Activated CD4-positive, alpha-beta T cell treated with anti-CD3 and anti-CD28 coated beads for 36 hours (primary cell): ENCODE results near the gene LSP1. TPM values are rescaled to one million over a fixed set of nuclear protein-coding genes. Genes with fewer than 3 reads are reported as not detected.
A peak's percentile ranks its signal among the peaks of the same experiment; 100 is the strongest.

Experiments used
- ATAC-seq: fragments of 200-7000 bp; cut with Tn5 transposase; one replicate; pipeline ENCODE4 v1.10.0; 2021; ENCODE audit warnings: mild to moderate bottlenecking, moderate library complexity
- CTCF ChIA-PET: fragments of 350-600 bp; sonication (Branson Sonifier 250); formaldehyde crosslinking; loops from one replicate; lab custom pipeline; 2021; ENCODE audit warnings: antibody characterized with exemption; lab: Charles Lee
- POLR2A ChIA-PET: fragments of 350-600 bp; sonication (Branson Sonifier 250); formaldehyde crosslinking; loops from one replicate; lab custom pipeline; 2021; ENCODE audit warnings: antibody characterized with exemption, inconsistent platforms; lab: Charles Lee
- DNase-seq: peaks from one replicate; pipeline ENCODE4 v3.0.0-alpha.2; 2020
- H3K27ac Mint-ChIP-seq: one replicate; pipeline ENCODE4 v1.8.0; 2021; ENCODE audit warnings: mixed read lengths
- H3K27me3 Mint-ChIP-seq: one replicate; pipeline ENCODE4 v1.8.0; 2021; ENCODE audit warnings: mixed read lengths
- H3K36me3 Mint-ChIP-seq: one replicate; pipeline ENCODE4 v1.8.0; 2021; ENCODE audit warnings: low read depth, mixed read lengths
- H3K4me1 Mint-ChIP-seq: one replicate; pipeline ENCODE4 v1.8.0; 2021; ENCODE audit warnings: mixed read lengths
- H3K4me3 Mint-ChIP-seq: one replicate; pipeline ENCODE4 v1.8.0; 2021; ENCODE audit warnings: mild to moderate bottlenecking, moderate library complexity, mixed read lengths
- H3K9me3 Mint-ChIP-seq: one replicate; pipeline ENCODE4 v1.8.0; 2021; ENCODE audit warnings: low read depth, mixed read lengths
- intact Hi-C, 2 experiments: fragments of 100-400 bp; cut with DNase I in 1 of 2; cut with micrococcal nuclease in 1 of 2; formaldehyde crosslinking; loops; one replicate each; pipeline versions ENCODE4 v1.14.2 to v1.15.1; 2022 to 2024; cut with DNase I, micrococcal nuclease
- total RNA-seq, 2 experiments: library from RNA; stranded (reverse); gene quantifications; one replicate each; pipeline ENCODE4 v1.2.3, GENCODE V29; 2021

Gene LSP1
- total RNA-seq, 2 experiments from 2014 or later, result 193 to 227 TPM

DNA sequence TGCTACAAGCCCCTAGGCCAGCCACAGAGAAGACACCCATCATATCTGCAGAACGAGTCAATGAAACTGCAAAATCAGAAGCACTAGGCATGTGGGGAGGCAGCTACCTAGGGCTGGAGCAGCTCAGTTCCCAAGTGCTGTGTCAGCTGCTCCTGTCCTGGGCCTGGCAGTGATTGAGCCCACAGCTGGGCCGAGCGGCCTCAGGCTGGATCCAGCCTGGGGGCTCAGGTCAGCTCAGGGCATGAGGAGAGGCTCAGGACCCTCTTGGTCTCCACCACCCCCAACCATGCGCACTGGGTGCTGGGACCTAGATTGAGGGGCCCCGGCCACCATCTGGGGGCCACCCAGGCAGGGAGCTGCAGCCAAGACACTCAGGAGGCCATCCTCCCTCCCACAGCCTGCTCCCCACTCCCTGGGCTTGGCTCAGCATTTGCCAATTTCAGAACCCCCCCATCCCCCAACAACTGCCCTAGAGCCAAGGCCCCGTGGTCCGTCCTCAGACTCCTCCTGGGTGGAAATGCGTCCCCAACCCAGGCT, 64.2 kb downstream of the LSP1 start:
- peak; percentile 33 for ATAC-seq
- intact Hi-C loops, result loop anchor here (5.0 kb wide), 3 partner anchors 35 to 235 kb away; no protein-coding TSS in a partner anchor
- peaks cover 12% of the 10 kb centered on the region for H3K27me3 Mint-ChIP-seq
- no peak for DNase-seq
- ChIA-PET CTCF (interaction anchor here (0.6 to 1.6 kb wide), 4 partner anchors 26 to 84 kb away, joined by 3 to 11 read pairs (median 4); partner anchors contain the start of gene PRR33), POLR2A (interaction anchor here (0.6 kb wide), 1 partner anchor 171 kb away, joined by 3 read pairs; no protein-coding TSS in a partner anchor)
- H3K4me3 Mint-ChIP-seq, result no peak overlapping the region
- H3K4me1 Mint-ChIP-seq, result peaks cover 7% of the 10 kb centered on the region
- no peaks in the 10 kb centered on the region for H3K36me3 Mint-ChIP-seq
- H3K9me3 Mint-ChIP-seq, result no peaks in the 10 kb centered on the region
- H3K27ac Mint-ChIP-seq, result no peak overlapping the region

DNA sequence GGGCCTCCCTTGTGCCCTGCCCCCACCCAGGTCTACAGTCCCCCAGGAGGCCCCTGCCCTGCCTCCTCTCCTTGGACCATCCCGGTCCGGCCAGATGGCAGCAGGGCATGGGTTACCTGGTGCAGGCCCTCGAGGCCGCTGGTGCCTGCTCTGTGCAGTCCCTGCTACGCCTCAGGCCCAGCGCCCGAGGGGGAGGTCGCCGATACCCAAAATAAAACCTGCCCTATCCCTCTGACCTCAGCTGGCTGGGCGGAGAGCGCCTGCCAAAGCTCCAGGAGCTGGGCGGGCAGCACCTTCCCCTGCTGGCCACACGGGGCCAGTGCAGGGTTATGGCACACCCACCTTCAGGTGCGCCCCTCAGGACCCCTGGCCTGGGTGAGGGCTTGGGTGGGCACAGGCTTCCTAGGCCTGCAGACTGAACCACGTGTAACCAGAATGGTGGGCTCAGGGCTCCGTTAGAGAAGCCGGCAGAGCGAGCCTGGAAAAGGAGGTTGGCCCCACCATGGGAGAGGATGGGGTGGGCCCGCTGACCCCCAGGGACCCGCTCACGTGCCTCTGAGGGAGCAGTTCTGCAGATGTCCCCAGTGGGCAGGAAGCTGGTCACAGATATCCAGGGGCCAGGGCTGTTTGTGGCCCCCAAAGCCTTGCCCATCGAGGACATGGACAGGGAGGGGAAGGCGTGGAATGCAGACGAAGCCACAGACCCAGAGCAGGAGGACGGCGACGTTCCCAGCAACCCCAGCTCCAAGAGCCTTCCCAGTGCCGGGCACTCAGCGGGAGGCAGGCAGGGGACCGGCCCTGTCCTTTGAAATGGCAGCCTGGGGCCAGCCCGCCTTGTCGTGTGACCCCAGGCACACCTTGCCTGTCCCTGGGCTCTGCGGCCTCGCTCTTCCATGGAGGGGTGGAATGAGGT, 64.9 kb downstream of the LSP1 start:
- Mint-ChIP-seq H3K27me3 (peaks cover 12% of the 10 kb centered on the region), H3K4me1 (peaks cover 7% of the 10 kb centered on the region), H3K9me3 (no peaks in the 10 kb centered on the region), H3K36me3 (no peaks in the 10 kb centered on the region), H3K27ac (no peak overlapping the region), H3K4me3 (no peak overlapping the region)
- peak; percentile 33 for ATAC-seq
- CTCF ChIA-PET, result interaction anchor here (0.6 to 1.6 kb wide), 7 partner anchors 27 to 83 kb away, joined by 3 to 11 read pairs (median 3); partner anchors contain the start of genes LSP1 and PRR33
- DNase-seq, result no peak
- intact Hi-C loops, result loop anchor here (1.0 to 5.0 kb wide), 5 partner anchors 35 to 235 kb away; partner anchors contain the start of gene TNNI2 (in 1 of the 2)
- POLR2A ChIA-PET, result interaction anchor here (0.6 kb wide), 1 partner anchor 172 kb away, joined by 3 read pairs; no protein-coding TSS in a partner anchor

DNA sequence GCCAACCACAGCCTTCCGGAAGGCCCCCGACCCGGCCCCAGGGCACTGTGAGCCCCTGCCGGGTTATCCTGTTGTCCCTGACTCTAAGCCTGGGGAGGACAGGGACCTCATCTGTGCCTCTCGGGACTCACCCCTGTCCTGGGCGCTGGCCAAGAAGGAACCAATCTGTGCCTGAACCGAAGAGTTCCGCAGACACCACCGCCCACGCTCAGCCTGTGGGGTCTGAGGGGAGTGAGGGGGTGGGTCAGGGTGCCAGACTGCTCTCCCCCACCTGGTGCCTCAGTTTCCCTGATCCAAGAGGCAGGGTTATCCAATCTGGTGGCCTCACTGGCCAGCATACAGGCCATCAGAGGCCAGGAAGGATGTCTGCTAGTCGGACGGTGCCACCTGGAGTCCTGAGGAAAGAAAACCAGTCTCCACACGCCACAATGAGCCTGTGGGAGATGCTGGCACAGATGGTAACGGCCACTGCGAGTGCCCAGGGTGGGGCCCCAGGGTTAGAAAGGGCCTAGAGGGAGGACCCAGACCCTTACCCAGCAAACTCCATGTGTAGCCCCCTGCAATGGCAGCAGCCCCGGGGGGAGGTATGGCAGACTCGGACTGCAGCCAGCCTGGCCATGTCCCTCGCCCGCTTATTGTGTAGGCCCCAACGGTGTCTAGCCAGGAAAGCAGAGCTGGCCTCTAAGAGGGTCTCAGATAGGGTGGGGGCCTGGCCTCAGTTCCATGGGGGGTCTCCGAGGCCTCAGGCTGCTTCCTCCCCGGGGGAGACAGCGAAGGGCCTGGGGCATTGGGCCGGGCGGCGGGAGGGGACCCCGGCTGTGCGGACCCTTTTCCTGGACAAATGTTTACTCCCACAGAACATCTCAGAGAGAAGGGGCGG, 65.8 kb downstream of the LSP1 start:
- peaks cover 13% of the 10 kb centered on the region for H3K27me3 Mint-ChIP-seq
- H3K36me3 Mint-ChIP-seq, result no peaks in the 10 kb centered on the region
- DNase-seq (peak; percentile 37), ATAC-seq (no peak)
- peaks cover 8% of the 10 kb centered on the region for H3K4me1 Mint-ChIP-seq
- ChIA-PET POLR2A (no interaction called here), CTCF (interaction anchor here (0.6 to 0.8 kb wide), 2 partner anchors 37 to 59 kb away, joined by 3 read pairs; no protein-coding TSS in a partner anchor)
- H3K9me3 Mint-ChIP-seq, result no peaks in the 10 kb centered on the region
- no peak overlapping the region for H3K4me3 Mint-ChIP-seq
- intact Hi-C loops, result loop anchor here (1.0 to 5.0 kb wide), 5 partner anchors 36 to 234 kb away; partner anchors contain the start of gene TNNI2 (in 1 of the 2)
- no peak overlapping the region for H3K27ac Mint-ChIP-seq

DNA sequence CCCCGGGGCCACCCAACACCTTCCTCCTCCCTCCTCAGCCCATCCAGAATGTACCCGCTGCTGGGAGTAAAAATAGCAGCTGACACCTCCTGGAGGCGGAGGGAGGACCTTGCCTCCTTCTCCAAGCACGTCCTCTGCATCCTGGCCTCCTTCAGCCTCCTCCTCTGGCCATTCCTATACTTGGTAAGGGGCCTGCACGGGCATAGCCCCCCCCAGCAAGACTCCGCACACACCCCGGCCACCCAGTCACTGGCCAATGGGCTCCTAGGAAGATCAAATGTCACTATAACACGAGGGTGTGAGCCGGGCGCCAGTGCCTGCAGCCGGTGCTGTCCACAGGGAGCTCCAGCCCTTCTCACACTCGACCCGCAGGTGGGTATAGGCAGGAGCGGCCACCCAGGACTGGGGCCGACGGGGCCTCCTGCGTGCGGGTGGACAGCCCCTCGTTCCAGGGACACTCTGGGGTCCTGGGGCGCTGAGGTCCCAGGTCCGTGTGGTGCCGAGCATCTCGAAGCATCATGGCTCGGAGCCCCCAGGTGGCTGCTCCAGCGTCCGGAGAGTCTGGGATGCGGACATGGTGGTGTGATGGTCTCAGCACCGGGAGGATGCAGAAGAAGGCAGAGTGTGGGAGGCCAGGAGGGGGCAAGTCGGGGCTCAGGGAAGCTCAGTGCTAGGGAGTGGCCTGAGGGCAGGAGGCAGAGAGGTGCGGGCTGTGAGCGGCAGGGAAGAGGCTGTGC, 66.7 kb downstream of the LSP1 start, which contains the start of gene TNNT3:
Gene TNNT3, plus strand, starts transcription at position 313 of the 737 bp plus-strand sequence. CDS start 3,172 bp downstream, outside the sequence.
- no peak for DNase-seq
- H3K36me3 Mint-ChIP-seq, result no peaks in the 10 kb centered on the region
- no peak for ATAC-seq
- intact Hi-C loops, result loop anchor here (2.0 to 5.0 kb wide), 4 partner anchors 37 to 233 kb away; no protein-coding TSS in a partner anchor
- peaks cover 11% of the 10 kb centered on the region for H3K27me3 Mint-ChIP-seq
- CTCF ChIA-PET, result interaction anchor here (0.6 kb wide), 1 partner anchor 50 kb away, joined by 3 read pairs; no protein-coding TSS in a partner anchor
- no peak within 1 kb of the TSS for H3K27ac Mint-ChIP-seq
- peaks cover 11% of the 10 kb centered on the region for H3K4me1 Mint-ChIP-seq
- POLR2A ChIA-PET, result no interaction called here
- no peaks in the 10 kb centered on the region for H3K9me3 Mint-ChIP-seq
- no peak within 1 kb of the TSS for H3K4me3 Mint-ChIP-seq

DNA sequence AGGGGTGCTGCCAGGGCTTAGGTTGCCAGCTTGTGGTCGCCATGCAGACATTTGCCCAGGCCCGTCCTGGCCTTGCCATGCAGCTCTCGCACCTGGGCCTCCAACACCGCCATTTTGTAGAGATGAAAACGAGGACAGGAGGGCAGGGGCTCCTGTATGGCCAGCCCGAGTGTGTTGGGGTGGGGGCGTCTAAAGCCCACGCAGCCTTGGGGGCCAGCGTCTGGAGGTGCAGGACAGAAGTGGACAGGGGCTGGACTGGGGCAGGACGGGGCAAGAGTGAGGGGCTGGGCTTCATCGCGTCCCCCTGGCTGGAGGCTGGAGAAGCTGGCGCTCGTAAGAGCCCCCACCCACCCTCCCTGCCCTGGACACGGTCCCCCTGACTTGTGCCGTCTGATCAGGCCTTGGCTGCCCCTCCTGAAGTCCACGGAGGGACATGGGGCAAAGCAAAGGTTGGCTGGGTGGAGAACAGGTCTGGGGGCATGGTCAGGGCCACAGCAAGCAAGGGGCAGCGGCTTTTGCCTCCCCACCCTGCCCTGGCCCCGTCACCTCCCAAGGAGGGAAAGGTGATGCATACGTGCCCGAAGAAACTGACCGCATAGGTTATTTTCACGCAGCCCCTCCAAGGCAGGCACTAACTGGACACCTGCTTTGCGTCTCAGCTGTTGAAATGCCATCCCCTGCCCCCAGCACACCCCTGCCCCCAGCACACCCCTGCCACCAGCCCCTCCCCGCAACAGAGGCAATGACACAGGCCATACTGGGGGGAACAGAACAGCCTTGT, 67.4 kb downstream of the LSP1 start:
- CTCF ChIA-PET, result interaction anchor here (0.6 kb wide), 1 partner anchor 50 kb away, joined by 3 read pairs; no protein-coding TSS in a partner anchor
- no peak overlapping the region for H3K27ac Mint-ChIP-seq

DNA sequence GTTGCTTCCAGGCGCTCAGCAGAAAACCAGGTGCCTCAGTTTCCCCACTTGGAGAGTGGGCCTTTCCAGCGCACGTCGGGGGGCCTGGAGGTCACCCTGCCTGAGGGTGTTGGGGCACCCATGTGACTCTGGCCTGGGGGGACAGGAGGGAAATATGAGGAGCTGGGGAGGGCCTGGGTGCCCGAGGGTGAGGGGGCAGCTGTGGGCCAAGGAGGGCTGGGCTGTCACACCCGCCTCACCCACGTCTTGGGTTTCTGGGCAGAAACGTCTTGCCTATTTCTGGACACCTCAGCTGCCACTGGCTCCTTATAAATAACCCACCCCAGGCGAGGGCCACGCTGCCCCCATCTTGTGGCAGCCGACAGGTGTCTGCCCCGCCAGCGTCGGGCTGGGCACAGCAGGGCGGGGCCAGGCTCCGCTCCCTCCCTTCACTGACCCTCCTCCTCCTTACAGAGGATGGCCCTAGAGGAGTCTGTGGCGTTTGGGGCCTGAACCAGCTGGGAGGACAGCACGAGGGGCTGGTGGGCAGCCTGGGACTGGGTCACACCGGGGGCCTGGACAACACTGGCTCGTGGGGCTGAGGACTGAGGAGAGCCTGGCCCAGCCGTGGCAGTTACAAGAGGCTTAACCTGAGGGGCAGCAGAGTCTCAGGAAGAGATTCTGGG, 68.2 kb downstream of the LSP1 start:
- Mint-ChIP-seq H3K4me1 (peaks cover 6% of the 10 kb centered on the region), H3K9me3 (no peaks in the 10 kb centered on the region), H3K27ac (no peak overlapping the region), H3K27me3 (peaks cover 4% of the 10 kb centered on the region), H3K4me3 (no peak overlapping the region), H3K36me3 (no peaks in the 10 kb centered on the region)
- ChIA-PET POLR2A (interaction anchor here (0.6 kb wide), 1 partner anchor 19 kb away, joined by 3 read pairs; no protein-coding TSS in a partner anchor), CTCF (interaction anchor here (0.7 to 1.3 kb wide), 5 partner anchors 30 to 227 kb away, joined by 3 to 5 read pairs (median 4); no protein-coding TSS in a partner anchor)
- ATAC-seq (no peak), DNase-seq (no peak)
- intact Hi-C loops, result no loop called here

More for the DNA sequence above, 67.4 kb downstream of the LSP1 start:
- DNase-seq (no peak), ATAC-seq (no peak)
- intact Hi-C loops, result no loop called here
- H3K9me3 Mint-ChIP-seq, result no peaks in the 10 kb centered on the region
- peaks cover 4% of the 10 kb centered on the region for H3K27me3 Mint-ChIP-seq
- H3K4me1 Mint-ChIP-seq, result peaks cover 11% of the 10 kb centered on the region
- POLR2A ChIA-PET, result no interaction called here
- H3K36me3 Mint-ChIP-seq, result no peaks in the 10 kb centered on the region
- no peak overlapping the region for H3K4me3 Mint-ChIP-seq

DNA sequence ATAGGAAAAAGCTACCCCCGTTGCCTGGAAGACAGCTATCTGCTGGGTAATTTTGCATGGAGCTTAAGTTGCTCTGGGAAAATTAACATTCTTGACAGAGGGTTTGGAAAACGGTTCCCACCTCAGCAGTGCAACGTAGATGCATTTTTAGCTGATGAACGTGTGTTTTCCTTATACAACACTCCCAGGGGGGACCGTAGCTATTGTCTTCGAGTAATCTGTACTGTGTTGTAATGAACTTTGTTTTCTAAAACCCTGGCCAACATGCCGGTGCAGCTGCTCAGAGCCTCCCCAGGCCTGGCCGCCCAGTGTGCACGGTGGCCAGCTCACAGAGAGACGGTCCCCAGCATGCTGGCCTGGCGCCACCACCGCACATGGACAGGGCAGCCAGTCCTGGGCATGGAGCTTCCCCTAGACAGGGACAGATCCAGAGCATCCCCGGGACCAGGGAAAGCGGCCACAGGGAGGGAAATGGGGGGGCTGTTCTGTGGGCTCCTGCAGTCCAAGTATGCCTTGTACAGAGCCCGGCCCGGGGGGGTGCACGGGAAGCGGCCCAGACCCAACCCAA, 68.8 kb downstream of the LSP1 start:
- no peaks in the 10 kb centered on the region for H3K9me3 Mint-ChIP-seq
- ATAC-seq, result no peak
- no peak for DNase-seq
- no peaks in the 10 kb centered on the region for H3K36me3 Mint-ChIP-seq
- peaks cover 4% of the 10 kb centered on the region for H3K4me1 Mint-ChIP-seq
- CTCF ChIA-PET, result interaction anchor here (0.7 to 1.3 kb wide), 5 partner anchors 31 to 228 kb away, joined by 3 to 5 read pairs (median 4); no protein-coding TSS in a partner anchor
- POLR2A ChIA-PET, result no interaction called here
- no peak overlapping the region for H3K4me3 Mint-ChIP-seq
- intact Hi-C loops, result no loop called here
- no peak overlapping the region for H3K27ac Mint-ChIP-seq
- peaks cover 4% of the 10 kb centered on the region for H3K27me3 Mint-ChIP-seq

DNA sequence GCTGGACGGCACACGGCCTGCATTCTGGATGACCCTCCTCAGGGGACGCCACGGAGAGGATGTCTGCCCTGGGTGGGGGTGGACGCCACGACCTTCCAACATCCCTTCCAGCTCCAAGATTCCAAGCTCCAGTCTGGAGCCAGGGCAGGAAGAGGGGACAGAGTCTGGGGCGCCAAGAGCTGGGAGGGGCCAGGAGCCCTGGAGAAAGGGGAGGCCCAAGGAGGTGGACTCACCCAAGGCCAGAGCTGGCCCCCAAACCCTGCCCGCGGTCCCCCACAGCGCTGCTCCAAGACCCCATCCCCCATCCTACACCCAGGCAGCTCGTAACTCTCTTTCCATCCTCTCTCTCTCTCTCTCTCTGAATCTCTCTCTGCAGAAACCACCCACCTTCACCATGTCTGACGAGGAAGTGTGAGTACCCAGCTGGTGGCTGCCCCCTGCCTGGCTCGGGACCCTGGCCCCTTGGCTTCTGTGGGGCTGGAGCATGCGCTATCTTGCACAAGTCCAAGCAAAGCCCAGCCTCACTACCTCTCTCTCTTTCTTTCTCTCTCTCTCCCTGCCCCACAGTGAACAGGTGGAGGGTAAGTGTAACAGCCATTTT, 69.7 kb downstream of the LSP1 start:
- H3K9me3 Mint-ChIP-seq, result no peaks in the 10 kb centered on the region
- no peak overlapping the region for H3K4me3 Mint-ChIP-seq
- DNase-seq (no peak), ATAC-seq (no peak)
- H3K36me3 Mint-ChIP-seq, result no peaks in the 10 kb centered on the region
- intact Hi-C loops, result no loop called here
- peaks cover 4% of the 10 kb centered on the region for H3K27me3 Mint-ChIP-seq
- ChIA-PET POLR2A (interaction anchor here (0.5 kb wide), 1 partner anchor 654 kb away, joined by 6 read pairs; no protein-coding TSS in a partner anchor), CTCF (interaction anchor here (1.0 to 1.3 kb wide), 4 partner anchors 32 to 229 kb away, joined by 3 to 5 read pairs (median 4); no protein-coding TSS in a partner anchor)
- peaks cover 4% of the 10 kb centered on the region for H3K4me1 Mint-ChIP-seq
- H3K27ac Mint-ChIP-seq, result no peak overlapping the region
